ENCODE measurements around the gene KAZN.
"Not testable (repeated sequence)": the region's sequence is repeated elsewhere in the genome, so short reads cannot be mapped to it uniquely, and the experiment has no call there.

The KAZN gene

GRCh38 chr1:15035236-15035635 lies 436.8 kb downstream of the KAZN start:
- no peak for DNase-seq (ENCODE audit: low read depth, low spot score)
- no peak overlapping the region for H3K4me3 ChIP-seq (ENCODE audit: low read length)

- no peak overlapping the region for H3K4me3 ChIP-seq (ENCODE audit: low read length)
- no peak for DNase-seq (ENCODE audit: low read depth, low spot score)
Observed at GRCh38 chr1:15036101-15036500, 437.6 kb downstream of the KAZN start.

- peak; percentile 53 for DNase-seq (ENCODE audit: low read depth, low spot score)
- no peak overlapping the region for H3K4me3 ChIP-seq (ENCODE audit: low read length)
Observed at GRCh38 chr1:15038232-15039016, 439.9 kb downstream of the KAZN start.

- no peak overlapping the region for H3K4me3 ChIP-seq (ENCODE audit: low read length)
- no peak for DNase-seq (ENCODE audit: low read depth, low spot score)
Observed at GRCh38 chr1:15039017-15039648, 440.6 kb downstream of the KAZN start.

- no peak overlapping the region for H3K4me3 ChIP-seq (ENCODE audit: low read length)
- DNase-seq (ENCODE audit: low read depth, low spot score) = no peak
Observed at GRCh38 chr1:15039901-15040300, 441.4 kb downstream of the KAZN start.

GRCh38 chr1:15040685-15041084 lies 442.2 kb downstream of the KAZN start:
- not testable (repeated sequence) for H3K4me3 ChIP-seq (ENCODE audit: low read length)
- DNase-seq (ENCODE audit: low read depth, low spot score) = peak; percentile 35

- no peak overlapping the region for H3K4me3 ChIP-seq (ENCODE audit: low read length)
- no peak for DNase-seq (ENCODE audit: low read depth, low spot score)
Observed at GRCh38 chr1:15042866-15043265, 444.4 kb downstream of the KAZN start.

- H3K4me3 ChIP-seq (ENCODE audit: low read length) = no peak overlapping the region
- DNase-seq (ENCODE audit: low read depth, low spot score) = no peak
Observed at GRCh38 chr1:15043934-15044333, 445.4 kb downstream of the KAZN start.

- no peak overlapping the region for H3K4me3 ChIP-seq (ENCODE audit: low read length)
- no peak for DNase-seq (ENCODE audit: low read depth, low spot score)
Observed at GRCh38 chr1:15045123-15045522, 446.6 kb downstream of the KAZN start.

- no peak overlapping the region for H3K4me3 ChIP-seq (ENCODE audit: low read length)
- peak; percentile 45 for DNase-seq (ENCODE audit: low read depth, low spot score)
Observed at GRCh38 chr1:15046487-15047165, 448.1 kb downstream of the KAZN start.

- DNase-seq (ENCODE audit: low read depth, low spot score) = no peak
- no peak overlapping the region for H3K4me3 ChIP-seq (ENCODE audit: low read length)
Observed at GRCh38 chr1:15047237-15047636, 448.8 kb downstream of the KAZN start.

GRCh38 chr1:15048437-15048980 lies 450.0 kb downstream of the KAZN start:
- no peak for DNase-seq (ENCODE audit: low read depth, low spot score)
- H3K4me3 ChIP-seq (ENCODE audit: low read length) = no peak overlapping the region

- no peak for DNase-seq (ENCODE audit: low read depth, low spot score)
- no peak overlapping the region for H3K4me3 ChIP-seq (ENCODE audit: low read length)
Observed at GRCh38 chr1:15049067-15049466, 450.6 kb downstream of the KAZN start.

- H3K4me3 ChIP-seq (ENCODE audit: low read length) = no peak overlapping the region
- DNase-seq (ENCODE audit: low read depth, low spot score) = no peak
Observed at GRCh38 chr1:15051882-15052528, 453.5 kb downstream of the KAZN start.

- H3K4me3 ChIP-seq (ENCODE audit: low read length) = no peak overlapping the region
- no peak for DNase-seq (ENCODE audit: low read depth, low spot score)
Observed at GRCh38 chr1:15053153-15053552, 454.7 kb downstream of the KAZN start.

- no peak for DNase-seq (ENCODE audit: low read depth, low spot score)
- H3K4me3 ChIP-seq (ENCODE audit: low read length) = no peak overlapping the region
Observed at GRCh38 chr1:15055736-15056415, 457.4 kb downstream of the KAZN start.

GRCh38 chr1:15056515-15057285 lies 458.2 kb downstream of the KAZN start:
- DNase-seq (ENCODE audit: low read depth, low spot score) = no peak
- no peak overlapping the region for H3K4me3 ChIP-seq (ENCODE audit: low read length)

- no peak overlapping the region for H3K4me3 ChIP-seq (ENCODE audit: low read length)
- DNase-seq (ENCODE audit: low read depth, low spot score) = no peak
Observed at GRCh38 chr1:15057834-15058233, 459.3 kb downstream of the KAZN start.
